HG02885 (cell line): Measurements from ENCODE around the gene TMEM266.

Experiments
- ATAC-seq: cut with Tn5 transposase; IDR thresholded peaks from one replicate; pipeline ENCODE4 v1.9.1; 2021; ENCODE audit warnings: mild to moderate bottlenecking; ENCODE audit not compliant: unreplicated experiment, poor library complexity

Gene TMEM266

DNA sequence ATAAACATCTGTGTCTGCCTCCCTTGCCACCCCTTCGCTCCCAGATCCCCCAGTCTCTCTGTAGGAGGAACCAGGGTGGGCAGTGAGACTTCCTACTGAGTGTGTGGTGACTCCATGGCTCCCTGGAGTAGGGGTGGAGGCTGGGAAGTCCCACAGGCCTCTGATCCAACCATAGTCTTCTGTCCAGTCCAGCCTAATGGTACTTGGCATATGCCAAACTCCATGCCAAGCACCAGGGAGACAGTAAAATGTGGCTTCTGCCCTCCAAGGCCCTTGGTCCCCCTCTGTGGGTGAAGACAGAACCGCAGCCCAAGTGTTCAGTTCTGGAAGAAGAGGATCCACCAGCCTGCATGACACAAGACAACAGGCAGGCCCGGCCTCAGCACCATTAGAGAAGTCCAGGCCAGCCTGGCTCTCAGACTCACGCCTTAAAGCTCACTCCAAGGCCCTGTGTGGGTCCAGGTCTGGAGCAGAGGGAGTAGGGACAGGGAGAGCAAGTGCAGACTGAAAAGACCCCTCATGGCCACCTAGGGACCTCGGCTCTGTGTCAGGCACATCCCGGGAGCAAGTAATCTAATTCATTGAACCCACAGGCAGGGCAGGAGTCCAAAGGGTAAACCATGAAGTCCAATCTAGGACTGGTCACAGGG is 138.8 kb downstream of the TMEM266 start:
- ATAC-seq: no peak

DNA sequence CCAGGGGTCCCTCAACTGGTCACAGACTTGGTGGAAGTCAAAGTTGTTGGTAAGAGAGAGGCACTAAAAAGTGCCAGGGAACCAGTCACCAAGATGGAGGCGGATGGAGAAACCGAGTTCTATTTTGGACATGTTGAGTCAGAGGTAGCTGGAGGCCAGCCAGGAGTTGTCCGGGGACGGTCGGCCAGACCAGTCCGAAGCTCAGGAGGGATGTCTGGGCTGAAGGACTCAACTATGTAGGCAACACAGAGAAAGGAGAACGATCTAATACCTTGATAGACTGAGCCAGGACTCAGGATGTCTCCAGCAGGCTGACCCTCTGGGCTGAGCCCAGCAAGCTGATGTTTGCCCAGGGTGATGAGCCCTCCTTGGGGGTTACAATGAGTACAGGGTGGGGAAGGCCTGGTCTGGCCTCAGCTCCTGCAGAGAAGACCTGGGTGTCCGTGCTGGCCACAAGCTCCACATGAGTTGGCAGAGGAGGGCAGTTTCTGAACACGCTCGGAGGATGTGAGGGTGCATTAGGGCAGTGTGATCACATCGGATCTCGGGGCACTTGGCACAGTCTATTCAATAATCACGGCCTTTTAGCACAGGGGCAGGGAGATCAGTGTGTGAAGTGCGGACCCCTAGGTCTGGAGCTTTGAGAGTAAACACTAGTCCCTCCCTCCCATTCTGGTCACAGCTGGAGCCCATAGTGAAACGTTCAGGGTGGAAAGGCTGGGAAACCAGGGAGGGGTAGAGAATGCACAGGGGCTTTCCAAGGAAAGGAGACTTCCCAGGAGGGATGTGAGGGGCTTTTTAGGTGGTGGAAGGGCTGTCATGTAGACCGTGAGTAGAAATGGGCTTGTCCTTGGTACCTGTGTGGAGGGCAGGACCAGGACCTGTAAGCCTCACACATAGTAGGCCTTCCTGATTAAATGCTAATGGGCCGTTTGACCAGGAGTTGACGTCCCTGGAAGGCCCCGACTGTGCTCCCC is 139.6 kb downstream of the TMEM266 start:
- ATAC-seq: no peak

DNA sequence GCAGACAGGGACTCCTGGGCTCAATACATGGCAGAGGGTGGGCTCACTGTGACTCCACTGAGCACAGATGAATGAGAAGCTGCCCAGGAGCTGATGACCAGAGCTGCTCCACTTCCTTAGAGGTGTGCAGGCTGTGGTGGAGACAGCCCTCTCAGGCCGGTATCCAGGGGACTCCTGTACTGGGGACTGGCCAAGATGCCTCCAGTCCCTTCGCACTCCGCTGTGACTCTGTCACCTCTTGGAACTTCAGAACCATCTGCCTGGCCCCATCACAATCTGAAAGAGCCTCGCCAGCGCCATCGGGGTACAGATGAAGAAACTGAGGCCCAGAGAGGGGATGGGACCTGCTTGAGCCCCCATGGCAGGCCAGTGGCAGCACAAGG is 140.3 kb downstream of the TMEM266 start:
- ATAC-seq: no peak

DNA sequence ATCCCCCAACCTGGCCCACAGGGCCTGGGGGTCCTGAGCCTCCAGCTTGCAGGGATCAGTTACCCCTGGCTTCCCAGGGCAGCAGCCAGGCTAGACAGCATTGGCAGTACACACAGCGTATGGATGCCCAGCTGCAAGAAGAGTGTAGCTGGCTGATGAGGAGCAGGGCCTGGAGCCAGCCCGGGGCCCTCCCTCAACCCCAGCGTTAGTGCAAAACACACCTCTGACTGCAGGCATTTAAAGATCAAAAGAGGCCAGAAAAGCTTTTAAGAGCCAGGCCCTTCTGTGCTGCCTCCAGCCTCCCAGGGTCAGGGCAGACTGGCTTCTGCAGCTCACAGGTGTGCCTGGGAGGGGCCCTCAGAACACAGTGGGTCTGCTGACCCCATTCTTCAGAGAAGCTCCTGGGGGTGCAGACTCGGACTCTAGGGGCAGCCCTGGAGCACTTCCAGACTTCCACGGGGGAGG is 140.9 kb downstream of the TMEM266 start:
- ATAC-seq: no peak

DNA sequence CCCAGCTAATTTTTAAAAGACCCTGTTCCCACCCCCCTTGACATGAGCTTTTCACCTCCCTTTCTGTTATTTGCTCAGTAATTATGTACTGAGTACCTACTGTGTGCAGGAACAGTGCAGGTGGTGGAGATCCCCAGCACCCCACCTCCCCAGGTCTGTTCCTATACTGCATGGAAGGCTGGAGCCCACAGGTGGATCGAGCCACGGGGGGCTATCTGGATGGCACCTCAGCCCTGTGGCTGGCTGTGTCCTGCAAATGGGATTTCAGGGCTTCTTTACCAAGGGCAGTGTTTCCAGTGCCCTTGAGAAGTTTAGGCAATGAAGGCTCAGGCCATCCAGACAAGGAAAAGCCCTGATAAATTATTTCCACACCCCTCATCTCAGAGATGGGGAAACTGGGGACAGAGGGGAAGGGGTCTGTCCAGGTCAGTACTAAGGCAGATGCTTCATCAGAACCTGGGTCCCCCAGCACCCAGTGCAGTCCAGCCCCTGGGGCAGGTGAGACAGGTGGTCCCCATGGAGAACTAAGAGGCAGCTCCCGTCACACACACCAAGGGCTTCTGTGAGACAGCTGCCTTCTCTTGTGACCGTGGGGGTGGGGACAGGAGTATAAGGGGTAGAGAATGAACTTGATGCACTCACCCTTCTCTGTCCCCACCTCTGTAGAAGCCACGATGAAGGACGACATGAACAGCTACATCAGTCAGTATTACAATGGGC is 141.9 kb downstream of the TMEM266 start:
- ATAC-seq: no peak

DNA sequence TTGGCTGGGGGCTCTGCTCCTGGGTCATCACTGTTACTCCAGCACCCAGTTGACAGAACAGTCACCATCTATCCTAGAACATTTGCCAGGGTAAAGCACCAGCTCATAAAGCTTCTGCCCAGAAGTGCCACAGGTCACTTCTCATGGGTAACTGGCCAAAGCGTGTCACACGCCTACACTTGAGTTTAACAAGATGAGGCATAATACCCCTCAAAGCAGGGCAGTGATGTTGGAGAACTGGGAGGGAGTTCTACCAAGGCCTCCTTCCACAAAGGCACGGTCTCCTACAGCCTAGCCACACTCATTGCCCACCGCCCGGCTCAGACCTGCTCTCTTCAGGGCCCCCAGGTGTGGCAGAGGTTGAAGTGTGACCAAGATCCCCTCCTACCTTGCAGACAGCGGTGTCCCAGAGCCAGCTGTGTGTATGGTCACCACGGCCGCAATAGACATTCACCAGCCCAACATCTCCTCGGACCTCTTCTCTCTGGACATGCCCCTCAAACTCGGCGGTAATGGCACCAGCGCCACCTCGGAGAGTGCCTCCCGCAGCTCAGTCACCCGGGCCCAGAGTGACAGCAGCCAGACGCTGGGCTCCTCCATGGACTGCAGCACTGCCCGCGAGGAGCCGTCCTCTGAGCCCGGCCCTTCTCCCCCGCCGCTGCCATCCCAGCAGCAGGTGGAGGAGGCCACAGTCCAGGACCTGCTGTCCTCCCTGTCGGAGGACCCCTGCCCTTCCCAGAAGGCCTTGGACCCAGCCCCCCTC is 143.7 kb downstream of the TMEM266 start:
- no peak for ATAC-seq

DNA sequence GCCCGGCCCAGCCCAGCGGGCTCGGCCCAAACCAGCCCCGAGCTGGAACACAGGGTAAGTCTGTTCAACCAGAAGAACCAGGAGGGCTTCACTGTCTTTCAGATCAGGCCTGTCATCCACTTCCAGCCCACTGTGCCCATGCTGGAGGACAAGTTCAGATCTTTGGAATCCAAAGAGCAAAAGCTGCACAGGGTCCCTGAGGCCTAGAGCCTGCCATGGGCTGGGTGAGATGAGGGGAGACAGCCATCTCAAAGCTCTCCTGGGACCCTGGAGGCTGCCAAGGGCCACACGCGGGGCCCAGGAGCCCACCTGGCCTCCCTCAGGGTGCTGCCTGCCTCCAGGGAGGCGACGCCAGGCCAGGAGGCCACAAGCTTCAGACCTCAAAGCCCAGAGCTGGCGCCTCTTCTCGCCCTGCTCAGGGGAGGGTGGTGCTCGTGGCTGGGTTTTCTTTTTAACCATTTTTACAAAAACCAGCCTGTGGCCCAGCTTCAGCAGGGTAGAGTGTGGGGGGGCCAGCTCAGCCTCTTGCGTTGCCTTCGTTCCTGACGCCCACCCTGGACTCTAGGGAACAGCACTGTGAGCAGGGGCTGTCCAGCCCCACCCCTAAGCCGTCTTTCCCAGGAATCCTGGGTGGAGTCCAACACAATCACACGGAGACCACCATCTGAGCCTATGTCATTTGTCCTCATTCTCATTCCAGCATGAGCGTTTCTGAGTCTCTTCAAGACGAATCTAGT is 144.5 kb downstream of the TMEM266 start:
- no peak for ATAC-seq

DNA sequence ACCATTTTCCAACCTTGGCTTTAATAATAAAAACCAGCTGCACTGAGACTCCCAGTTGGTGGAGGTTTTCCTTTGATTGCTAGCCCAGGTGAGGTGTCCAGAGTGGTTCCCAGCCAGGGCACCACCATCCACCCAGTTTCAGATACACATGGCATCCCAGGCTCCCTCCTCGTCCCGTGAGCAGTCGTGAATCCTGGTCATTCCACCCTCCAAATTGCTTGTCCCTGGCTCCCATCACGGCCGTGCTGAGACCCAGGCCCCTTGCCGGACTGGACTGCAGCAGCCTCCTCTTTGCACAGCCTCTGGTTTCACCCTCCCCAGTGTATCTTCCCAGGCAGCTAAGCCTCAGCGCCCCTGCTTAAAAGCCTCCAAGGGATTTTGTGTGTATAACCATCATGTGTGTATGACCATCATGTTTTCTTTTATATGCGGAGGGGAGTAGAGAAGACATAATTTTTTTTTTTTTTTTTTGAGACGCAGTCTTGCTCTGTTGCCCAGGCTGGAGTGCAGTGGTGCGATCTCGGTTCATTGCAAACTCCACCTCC is 145.2 kb downstream of the TMEM266 start:
- no peak for ATAC-seq

DNA sequence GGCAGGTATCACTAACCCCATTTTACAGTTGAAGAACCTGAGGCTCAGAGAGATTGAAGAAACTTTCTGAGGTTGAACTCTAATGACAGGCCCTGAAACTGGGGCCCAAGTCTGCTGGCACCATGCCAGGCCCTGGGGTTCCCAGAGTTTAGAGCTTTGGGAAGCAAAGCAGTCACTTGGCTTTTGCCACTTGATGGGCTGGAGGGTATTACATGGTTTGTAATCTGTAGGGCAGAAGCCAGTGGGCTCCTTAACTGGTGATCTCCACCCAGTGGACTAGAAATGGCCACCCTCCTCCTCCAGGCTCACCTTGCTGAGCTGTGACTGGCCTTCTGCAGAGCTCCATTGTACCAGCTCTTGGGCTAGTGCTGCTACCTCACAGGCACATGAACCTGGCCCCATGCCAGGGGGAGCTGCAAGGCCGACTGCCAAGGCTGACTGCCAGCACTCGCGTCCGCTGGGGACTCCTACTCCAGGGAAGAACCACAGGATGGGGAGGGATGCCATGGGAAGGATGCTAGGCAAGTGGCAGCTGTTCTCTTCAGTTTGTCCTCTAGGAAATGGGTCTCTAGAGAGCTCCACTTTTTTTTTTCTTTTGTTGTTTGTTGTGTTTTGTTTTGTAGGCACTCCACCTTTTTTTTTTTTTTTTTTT is 146.7 kb downstream of the TMEM266 start:
- no peak for ATAC-seq

DNA sequence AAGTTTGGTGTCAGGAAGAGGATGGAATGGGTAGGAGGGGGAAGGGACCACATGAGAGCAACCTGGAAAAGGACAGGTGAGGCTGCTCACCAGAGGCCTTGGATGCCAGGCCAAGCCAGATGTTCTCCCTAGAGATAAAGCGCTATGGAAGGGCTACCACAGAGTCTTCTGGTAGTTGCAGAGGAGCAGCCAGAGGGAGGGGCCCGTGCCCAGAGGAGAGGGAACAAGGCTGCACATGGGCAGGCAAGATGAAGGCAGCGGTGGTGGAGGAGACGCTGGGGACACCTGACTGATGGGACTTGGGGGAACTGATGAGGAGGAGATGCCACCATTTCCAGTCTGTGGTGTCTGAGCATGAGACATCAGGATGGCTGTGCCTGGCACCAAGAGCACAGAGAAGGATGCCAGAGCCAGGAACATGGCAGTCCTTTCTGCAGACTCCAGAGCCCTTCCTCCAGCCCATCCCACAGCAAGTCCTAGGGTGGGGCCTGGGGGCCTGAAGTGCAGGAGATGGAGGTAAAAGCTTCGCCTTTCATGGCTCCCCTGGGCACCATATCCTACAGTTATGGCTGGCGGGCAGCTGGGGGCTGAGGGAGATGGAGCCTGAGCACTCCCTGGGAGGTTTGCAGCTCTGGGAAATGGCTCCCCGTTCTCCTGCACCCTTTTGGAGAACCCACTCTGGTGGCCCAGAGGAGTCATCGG is 148.4 kb downstream of the TMEM266 start:
- ATAC-seq: no peak

DNA sequence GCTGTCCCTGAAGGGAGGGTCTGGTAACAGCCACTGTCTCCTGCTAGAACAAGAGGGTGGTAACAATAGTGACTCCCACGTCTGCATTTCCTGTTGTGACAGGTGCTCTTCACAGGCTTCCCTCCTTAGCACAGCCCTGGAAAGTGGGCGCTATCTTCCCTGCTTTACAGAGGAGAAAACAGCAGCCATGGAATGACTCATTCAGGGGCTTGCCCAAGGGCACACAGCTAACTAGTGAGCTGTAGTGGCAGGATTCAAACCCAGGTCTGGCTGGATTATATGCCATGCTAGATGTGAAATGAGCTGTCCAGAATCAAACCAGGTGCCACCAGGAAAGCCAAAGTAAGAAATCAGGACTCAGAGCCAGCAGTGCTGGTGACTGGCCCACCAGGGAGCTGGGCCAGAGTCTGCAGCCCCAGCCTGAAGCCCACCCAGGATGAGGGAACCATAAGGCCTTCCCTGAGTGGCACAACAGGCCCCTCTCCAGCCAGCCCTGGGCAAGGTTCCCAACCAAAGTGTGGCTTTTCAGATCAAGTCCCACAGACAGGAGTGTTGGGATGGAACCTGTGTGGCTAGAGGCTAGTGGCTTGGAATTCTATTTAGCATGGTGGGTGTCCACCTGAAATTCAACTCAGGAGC is 149.1 kb downstream of the TMEM266 start:
- ATAC-seq: no peak

DNA sequence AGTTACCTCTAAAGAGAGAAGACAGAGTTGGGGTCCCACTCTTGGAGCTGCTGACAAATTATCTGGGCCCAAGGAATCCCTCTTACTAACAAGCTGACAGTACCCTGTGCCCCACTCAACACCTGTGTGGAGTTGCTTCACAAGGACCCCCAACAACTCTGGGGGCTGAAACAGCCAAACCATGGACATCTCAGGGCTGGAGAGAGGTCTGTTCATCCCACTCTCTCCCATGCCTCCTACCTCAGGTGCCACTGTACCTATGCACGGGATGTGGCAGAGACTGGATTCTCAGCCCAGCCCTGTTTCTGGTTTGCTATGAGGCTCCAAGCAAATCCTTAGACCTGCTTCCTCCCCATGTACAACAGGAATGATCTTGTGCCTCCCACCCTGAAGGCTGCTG is 149.7 kb downstream of the TMEM266 start:
- no peak for ATAC-seq

DNA sequence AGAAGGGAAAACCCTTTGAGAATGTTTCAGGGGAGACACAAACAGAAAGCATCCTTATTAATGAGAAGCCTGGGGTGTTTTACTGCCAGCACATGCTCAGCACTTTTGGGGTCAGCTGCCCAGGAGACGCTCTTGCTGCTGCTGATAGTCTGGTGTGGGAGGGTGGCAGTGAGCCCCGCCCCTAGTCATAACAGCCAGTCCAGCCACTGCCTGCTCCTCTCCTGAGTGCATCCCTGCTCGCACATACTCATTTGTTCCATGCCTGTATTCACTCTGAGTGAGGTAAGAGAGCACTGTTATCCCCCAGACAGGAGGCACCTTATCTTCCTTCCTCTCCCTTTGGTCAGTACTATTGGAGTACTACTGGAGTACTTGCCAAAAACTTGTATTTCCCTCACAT is 150.2 kb downstream of the TMEM266 start:
- no peak for ATAC-seq

DNA sequence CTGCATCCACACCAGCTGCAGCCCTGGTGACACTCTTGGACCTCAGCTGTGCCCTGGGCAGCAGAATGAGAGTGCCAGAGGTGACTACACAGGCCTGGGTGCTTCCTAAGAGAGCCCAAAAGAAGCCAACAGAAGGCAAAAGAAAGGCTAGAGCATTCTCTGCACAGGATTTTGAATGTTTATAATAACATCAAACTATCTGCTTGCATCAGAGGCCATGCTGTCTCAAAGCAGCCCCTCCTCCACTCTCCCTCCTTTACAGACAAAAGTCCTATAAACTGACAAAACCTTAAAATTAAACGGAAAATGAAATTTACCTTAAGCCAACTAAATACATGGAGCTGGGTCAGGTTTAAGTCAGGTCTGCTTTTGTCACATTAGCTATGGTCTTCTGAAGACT is 155.8 kb downstream of the TMEM266 start:
- no peak for ATAC-seq

DNA sequence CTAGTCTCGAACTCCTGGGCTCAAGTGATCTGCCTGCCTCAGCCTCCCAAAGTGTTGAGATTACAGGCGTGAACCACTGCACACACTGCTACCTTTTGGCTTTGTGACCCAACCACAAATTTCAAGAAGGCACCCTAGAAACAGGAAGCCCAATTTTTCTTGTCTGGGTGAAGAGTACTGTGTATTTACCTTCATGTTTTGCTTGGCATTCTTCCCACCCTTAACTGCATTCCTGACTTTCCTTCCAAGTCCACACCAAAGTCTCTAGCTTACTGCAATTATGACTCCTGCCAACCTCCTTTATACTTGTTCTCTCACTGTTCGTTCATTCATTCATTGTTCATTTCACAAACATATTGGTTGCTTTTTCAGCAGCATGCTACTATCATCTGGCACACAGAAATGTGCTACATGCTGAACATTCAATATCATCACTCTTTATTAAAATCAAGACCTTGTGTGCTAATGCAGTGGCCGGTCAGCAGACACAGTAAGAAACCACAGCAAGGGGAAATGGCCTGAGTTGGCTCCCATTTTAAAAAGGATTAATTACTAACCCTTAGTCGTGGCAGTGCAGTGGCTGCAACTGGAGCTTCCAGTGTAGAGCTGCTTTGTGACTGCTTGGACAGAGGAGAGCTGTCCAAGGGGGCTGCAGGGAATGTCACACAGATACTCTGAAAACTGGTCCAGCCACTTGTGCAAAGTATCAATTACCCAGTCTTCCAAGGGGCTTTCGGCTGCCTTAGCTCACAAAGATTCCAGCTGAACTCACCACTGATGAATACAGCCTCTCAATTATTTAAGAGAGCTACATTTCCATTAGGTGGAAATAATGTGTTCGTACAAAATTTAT is 157.5 kb downstream of the TMEM266 start:
- ATAC-seq: no peak

DNA sequence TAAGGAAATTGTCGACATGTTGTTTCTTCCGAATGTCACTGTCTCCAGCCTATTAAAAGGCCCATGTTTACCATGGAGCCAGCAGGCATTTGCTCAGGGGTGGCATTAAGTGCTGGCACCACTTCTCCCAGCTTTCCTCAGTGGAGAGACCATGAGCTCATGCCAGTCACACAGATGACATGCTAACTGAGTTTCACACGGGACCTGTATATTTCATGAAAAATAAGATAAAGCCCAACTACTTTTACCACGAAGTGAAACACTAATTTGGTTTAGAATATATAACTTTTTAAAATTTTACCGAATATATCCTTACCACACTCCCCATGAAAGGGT is 158.1 kb downstream of the TMEM266 start:
- no peak for ATAC-seq
